HG03139 (cell line): ENCODE measurements around the gene ARHGAP26.

ENCODE experiments used
- ATAC-seq: cut with Tn5 transposase; IDR thresholded peaks from one replicate; pipeline ENCODE4 v1.9.1; 2021; ENCODE audit not compliant: unreplicated experiment

The ARHGAP26 gene

GRCh38 chr5:142846406-142846805 lies 76.2 kb downstream of the ARHGAP26 start:
- no peak for ATAC-seq

GRCh38 chr5:142847898-142848790 lies 78.0 kb downstream of the ARHGAP26 start:
- ATAC-seq, result no peak

- no peak for ATAC-seq
These were observed 79.3 kb downstream of the ARHGAP26 start for GRCh38 chr5:142849466-142849865.

- no peak for ATAC-seq
These were observed 79.7 kb downstream of the ARHGAP26 start for GRCh38 chr5:142849880-142850279.

- ATAC-seq, result no peak
These were observed 81.6 kb downstream of the ARHGAP26 start for GRCh38 chr5:142851731-142852130.

GRCh38 chr5:142852416-142853198 lies 82.4 kb downstream of the ARHGAP26 start:
- ATAC-seq, result no peak

- ATAC-seq, result no peak
These were observed 83.5 kb downstream of the ARHGAP26 start for GRCh38 chr5:142853682-142854081.

GRCh38 chr5:142856269-142856782 lies 86.1 kb downstream of the ARHGAP26 start:
- no peak for ATAC-seq

GRCh38 chr5:142857405-142857804 lies 87.2 kb downstream of the ARHGAP26 start:
- no peak for ATAC-seq

GRCh38 chr5:142859037-142859436 lies 88.9 kb downstream of the ARHGAP26 start:
- no peak for ATAC-seq

- no peak for ATAC-seq
These were observed 90.1 kb downstream of the ARHGAP26 start for GRCh38 chr5:142860270-142860669.

GRCh38 chr5:142861011-142861410 lies 90.8 kb downstream of the ARHGAP26 start:
- no peak for ATAC-seq

- ATAC-seq, result no peak
These were observed 92.4 kb downstream of the ARHGAP26 start for GRCh38 chr5:142862594-142862993.

- no peak for ATAC-seq
These were observed 93.7 kb downstream of the ARHGAP26 start for GRCh38 chr5:142863856-142864255.

- ATAC-seq, result no peak
These were observed 94.4 kb downstream of the ARHGAP26 start for GRCh38 chr5:142864290-142865260.

GRCh38 chr5:142865631-142866030 lies 95.5 kb downstream of the ARHGAP26 start:
- no peak for ATAC-seq

GRCh38 chr5:142866563-142867275 lies 96.5 kb downstream of the ARHGAP26 start:
- no peak for ATAC-seq

GRCh38 chr5:142869886-142870285 lies 99.7 kb downstream of the ARHGAP26 start:
- no peak for ATAC-seq

- no peak for ATAC-seq
These were observed 100.6 kb downstream of the ARHGAP26 start for GRCh38 chr5:142870532-142871362.
